Measurements from ENCODE around the gene MYO1G.

DNA sequence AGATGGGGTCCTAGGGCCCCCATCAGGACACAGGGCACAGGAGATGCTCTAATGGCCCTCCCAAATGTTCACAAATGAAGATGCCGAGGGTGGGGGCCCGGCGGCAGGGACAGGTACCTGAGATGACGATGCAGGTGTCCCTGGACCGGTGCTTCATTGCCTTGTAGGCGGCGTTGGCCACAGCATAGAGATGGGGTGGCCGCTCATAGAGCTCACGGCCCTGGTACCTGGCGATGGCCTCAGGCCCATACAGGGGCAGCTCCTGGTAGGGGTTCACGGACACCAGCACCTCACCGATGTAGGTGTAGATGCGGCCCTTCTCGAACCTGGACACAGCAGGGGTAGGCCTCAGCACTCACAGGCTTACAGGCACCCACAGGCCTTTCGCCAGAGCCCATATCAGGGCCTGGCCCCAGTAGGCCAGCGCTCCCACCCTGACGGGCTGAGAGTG, 2.0 kb downstream of the MYO1G start:
- no peak for TF ChIP-seq CTCF (conservative IDR thresholded peaks at IDR 0.05; ENCODE audit: low read length)
- TF ChIP-seq EZH2phosphoT487 (IDR thresholded peaks at IDR 0.05; ENCODE audit: borderline replicate concordance): no peak

Measured in Loucy (cell line).